Superior temporal gyrus (tissue), 1 donor: Measurements from ENCODE around the gene MMP11.

Source experiments
- DNase-seq: peaks from one replicate; pipeline ENCODE4 v3.0.0-alpha.2; 2016; ENCODE audit errors: extremely low spot score

MMP11 gene

GRCh38 chr22:23760056-23760455, 12.6 kb upstream of the MMP11 start:
- no peak for DNase-seq

GRCh38 chr22:23762842-23763578, 9.6 kb upstream of the MMP11 start, which contains the start of gene C22orf15:
TSS of gene C22orf15 (plus strand) at chr22:23762990. CDS start at chr22:23763307, 317 bp downstream.
- DNase-seq, result no peak

DNA sequence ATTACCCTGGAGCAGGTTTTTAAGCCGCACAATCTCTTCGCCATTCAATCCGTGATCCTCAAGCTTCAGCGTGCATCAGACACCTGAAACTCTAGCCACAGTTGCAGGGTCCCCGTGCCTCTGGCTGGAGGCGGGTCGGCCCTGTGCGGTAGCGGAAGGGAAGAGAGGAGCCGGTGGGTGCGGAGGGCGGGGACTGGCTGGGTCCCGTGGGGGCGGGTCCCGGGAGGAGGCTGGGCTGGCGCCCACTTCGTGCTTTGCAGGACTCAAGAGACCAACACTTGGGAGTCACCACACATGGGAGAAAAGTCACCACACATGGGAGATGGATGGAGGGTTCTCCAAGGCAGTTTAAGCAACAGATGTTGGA, 9.1 kb upstream of the MMP11 start:
- no peak for DNase-seq

DNA sequence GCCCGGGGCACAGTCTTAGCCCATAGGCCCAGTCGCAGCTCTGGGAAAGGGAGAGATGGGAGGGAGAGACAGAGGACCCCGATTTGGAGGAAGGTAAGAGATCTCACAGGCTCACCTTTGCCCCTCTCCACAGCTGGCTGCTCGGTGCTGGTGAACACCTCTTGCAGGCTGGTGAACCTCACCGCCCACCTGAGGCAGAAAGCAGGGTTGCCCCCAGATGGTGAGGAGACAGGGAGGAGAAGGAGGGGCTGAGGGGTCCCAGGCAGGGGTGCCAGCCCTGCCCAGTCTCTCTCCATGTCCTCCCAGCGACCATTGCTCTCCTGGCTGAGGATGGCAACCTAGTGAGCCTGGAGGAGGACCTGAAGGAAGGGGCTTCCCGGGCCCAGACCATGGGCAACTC, 8.7 kb upstream of the MMP11 start:
- DNase-seq, result no peak

- no peak for DNase-seq
These were observed 7.5 kb upstream of the MMP11 start for GRCh38 chr22:23764899-23765881.

DNA sequence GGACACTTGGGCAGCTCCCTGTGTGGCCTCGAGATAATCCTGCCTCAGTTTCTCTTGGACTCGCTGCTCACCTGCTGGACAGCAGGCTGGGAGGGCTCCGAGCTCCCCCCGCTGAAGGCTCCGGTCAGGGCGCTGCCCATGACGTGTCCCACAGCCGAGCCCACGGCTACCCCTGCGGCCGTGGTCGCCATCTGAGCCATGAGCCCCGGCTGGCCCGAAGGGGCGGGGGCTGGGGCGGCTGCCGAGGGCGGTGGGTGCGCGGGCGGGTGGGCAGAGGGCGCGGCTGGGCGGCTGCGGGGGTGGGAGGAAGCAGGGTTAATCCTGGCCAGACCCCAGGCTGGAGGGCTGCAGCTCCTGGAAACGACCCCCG, 5.4 kb upstream of the MMP11 start:
- no peak for DNase-seq

GRCh38 chr22:23767673-23768548, 4.7 kb upstream of the MMP11 start, which contains the start of gene CHCHD10:
TSS of gene CHCHD10 (minus strand) at chr22:23767972. CDS start at chr22:23767874, 98 bp downstream.
- DNase-seq, result peak; percentile 91

GRCh38 chr22:23769321-23769965, 3.2 kb upstream of the MMP11 start:
- DNase-seq, result no peak

- DNase-seq, result no peak
These were observed 367 bp upstream of the MMP11 start for GRCh38 chr22:23772315-23772648.

GRCh38 chr22:23773483-23774113, 949 bp downstream of the MMP11 start:
- no peak for DNase-seq

GRCh38 chr22:23774114-23774921, 1.7 kb downstream of the MMP11 start:
- DNase-seq, result no peak

GRCh38 chr22:23774922-23775436, 2.3 kb downstream of the MMP11 start:
- DNase-seq, result no peak

GRCh38 chr22:23775779-23776375, 3.2 kb downstream of the MMP11 start:
- DNase-seq, result no peak

GRCh38 chr22:23777776-23778576, 5.3 kb downstream of the MMP11 start:
- DNase-seq, result no peak

GRCh38 chr22:23778577-23778900, 5.9 kb downstream of the MMP11 start:
- no peak for DNase-seq

DNA sequence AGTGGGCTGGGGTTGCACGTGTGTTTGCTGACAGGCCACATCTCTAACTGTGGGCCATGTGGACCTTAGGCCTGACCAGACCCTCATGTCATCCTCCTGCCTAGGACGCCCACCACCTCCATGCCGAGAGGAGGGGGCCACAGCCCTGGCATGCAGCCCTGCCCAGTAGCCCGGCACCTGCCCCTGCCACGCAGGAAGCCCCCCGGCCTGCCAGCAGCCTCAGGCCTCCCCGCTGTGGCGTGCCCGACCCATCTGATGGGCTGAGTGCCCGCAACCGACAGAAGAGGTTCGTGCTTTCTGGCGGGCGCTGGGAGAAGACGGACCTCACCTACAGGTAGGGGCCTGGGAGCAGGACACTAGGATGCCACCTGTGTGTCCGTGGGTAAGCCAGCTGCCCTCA, 6.4 kb downstream of the MMP11 start:
- DNase-seq, result no peak

DNA sequence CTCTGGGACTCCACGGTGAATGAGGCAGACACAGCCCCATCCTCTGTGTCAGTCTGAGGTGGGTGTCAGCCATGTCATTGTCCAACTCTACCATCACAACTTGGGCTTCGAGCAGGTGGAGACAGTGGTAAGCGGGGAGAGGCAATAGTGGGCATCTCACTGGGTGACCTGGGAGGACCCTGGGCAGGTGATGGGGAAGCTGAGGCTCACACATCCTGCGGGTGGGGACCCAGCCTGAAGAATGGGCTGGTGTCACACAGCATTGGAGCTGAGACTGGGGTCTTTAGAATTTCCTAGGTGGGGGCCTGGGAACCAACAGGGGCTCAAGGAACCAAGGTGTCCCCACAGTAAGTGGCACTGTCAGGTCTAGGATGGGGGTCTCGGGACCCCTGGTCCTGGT, 7.1 kb downstream of the MMP11 start:
- DNase-seq, result no peak

GRCh38 chr22:23780146-23780748, 7.6 kb downstream of the MMP11 start:
- no peak for DNase-seq
